OCI-LY3 (cell line): ENCODE results near the gene PRKAR1A.

Experiments
- H2AFZ ChIP-seq: fragments of 200-600, 300-600 bp; shearing (Covaris generic); 2 replicates; pipeline ENCODE4 v1.6.0; 2014; ENCODE audit warnings: antibody characterized with exemption, low read depth, low read length
- H3K27ac ChIP-seq: fragments of 200-600, 300-600 bp; sonication (generic); 2 replicates; pipeline ENCODE4 v1.5.1; 2014; ENCODE audit warnings: mild to moderate bottlenecking, low read length, moderate library complexity, mixed read lengths
- H3K27me3 ChIP-seq: fragments of 200-600, 300-600 bp; sonication (generic); 2 replicates; pipeline ENCODE4 v1.6.1; 2014; ENCODE audit warnings: low read depth, low read length, mixed read lengths
- H3K36me3 ChIP-seq: fragments of 200-600, 300-600 bp; sonication (generic); replicated peaks from 2 replicates; pipeline ENCODE3; 2014; ENCODE audit warnings: low read depth, low read length, mixed read lengths
- H3K4me1 ChIP-seq: fragments of 300-600, 200-600 bp; sonication (generic); 2 replicates; pipeline ENCODE4 v1.6.1; 2014; ENCODE audit warnings: low read length, mixed read lengths
- H3K4me2 ChIP-seq: fragments of 200-600, 300-600 bp; sonication (generic); 2 replicates; pipeline ENCODE4 v1.6.1; 2014; ENCODE audit warnings: low read length, mixed read lengths
- H3K4me3 ChIP-seq: fragments of 300-600, 200-600 bp; sonication (generic); 2 replicates; pipeline ENCODE4 v1.5.1; 2014; ENCODE audit warnings: antibody characterized with exemption, mild to moderate bottlenecking, low read length, moderate library complexity
- H3K79me2 ChIP-seq: fragments of 300-600, 200-600 bp; shearing (Covaris generic); 2 replicates; pipeline ENCODE4 v1.6.1; 2014; ENCODE audit warnings: mild to moderate bottlenecking, low read length, mixed read lengths
- H3K9ac ChIP-seq: fragments of 300-600, 200-600 bp; shearing (Covaris generic); 2 replicates; pipeline ENCODE4 v1.6.0; 2014; ENCODE audit warnings: mild to moderate bottlenecking, low read length, moderate library complexity
- H3K9me3 ChIP-seq: fragments of 200-600, 300-600 bp; shearing (Covaris generic); 2 replicates; pipeline ENCODE4 v1.6.1; 2014; ENCODE audit warnings: low read length, mixed read lengths; ENCODE audit not compliant: insufficient read depth
- H4K20me1 ChIP-seq: fragments of 200-600, 300-600 bp; sonication (generic); 2 replicates; pipeline ENCODE4 v1.6.1; 2016; ENCODE audit warnings: low read length, mixed read lengths; ENCODE audit not compliant: insufficient read depth
- EZH2phosphoT487 ChIP-seq: fragments of 200-600 bp; shearing (Covaris generic); IDR thresholded peaks from 2 replicates; pipeline ENCODE4 v1.6.1; 2018; ENCODE audit warnings: antibody characterized with exemption, mixed run types, low read depth
- TF ChIP-seq, protein P1 (sequence below): fragments of 200-600, 300-600 bp; sonication (generic); IDR thresholded peaks from 2 replicates; pipeline ENCODE4 v1.5.1; 2014; ENCODE audit warnings: antibody characterized with exemption, low read length, low read depth

PRKAR1A gene

DNA sequence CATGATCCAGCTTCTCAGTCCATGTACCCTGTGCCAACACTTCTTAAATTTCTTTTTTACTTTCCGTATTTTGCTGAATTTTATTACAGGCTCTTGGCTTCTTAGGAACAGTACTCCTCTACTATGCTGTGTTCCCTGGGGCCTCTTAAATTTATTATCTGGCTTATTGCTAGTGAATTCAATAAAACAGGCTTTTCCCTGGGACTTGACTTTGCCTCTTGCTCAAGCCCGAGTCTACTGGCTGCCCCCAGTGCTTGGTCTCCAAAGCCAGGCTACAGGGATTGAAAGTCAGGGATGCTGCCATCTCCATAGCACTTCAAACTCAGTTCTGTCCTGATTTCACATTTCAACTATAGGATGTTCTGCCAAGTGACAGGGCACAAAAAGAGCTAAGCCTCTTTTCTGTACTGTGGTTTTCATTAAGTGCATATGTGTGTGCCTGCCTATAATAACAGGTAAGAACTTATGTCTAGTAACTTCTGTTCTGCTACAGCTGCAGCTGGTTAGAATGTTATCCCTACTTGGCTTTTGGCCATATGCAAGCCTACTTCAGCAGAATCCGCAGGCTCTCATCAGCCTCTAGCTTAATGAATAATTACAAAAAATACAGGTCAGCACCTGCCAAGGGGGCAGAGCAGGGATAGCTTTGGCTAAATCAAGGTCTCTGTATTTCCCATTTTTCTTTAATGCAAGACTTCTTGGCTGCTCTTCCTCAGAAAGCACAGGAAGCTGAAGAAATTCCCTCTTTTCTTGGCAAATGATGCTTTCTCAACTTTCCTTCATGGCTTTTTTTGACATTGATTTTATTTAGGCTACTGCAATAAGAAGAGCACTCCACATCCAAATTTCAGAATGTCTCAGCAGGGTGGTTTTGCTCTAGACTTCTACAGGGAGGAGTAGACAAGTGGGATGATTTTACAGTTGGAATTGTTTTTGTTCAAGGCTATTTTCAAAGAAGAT is 80.7 kb downstream of the PRKAR1A start:
- Histone ChIP-seq H3K4me1 (no peaks in the 10 kb centered on the region), H2AFZ (no peak overlapping the region), H4K20me1 (no peaks in the 10 kb centered on the region), H3K9me3 (no peaks in the 10 kb centered on the region), H3K4me2 (no peak overlapping the region), H3K79me2 (no peaks in the 10 kb centered on the region), H3K9ac (no peak overlapping the region), H3K27me3 (peaks cover 17% of the 10 kb centered on the region), H3K27ac (no peak overlapping the region), H3K4me3 (no peak overlapping the region), H3K36me3 (no peaks in the 10 kb centered on the region)
- TF ChIP-seq EZH2phosphoT487: no peak

DNA sequence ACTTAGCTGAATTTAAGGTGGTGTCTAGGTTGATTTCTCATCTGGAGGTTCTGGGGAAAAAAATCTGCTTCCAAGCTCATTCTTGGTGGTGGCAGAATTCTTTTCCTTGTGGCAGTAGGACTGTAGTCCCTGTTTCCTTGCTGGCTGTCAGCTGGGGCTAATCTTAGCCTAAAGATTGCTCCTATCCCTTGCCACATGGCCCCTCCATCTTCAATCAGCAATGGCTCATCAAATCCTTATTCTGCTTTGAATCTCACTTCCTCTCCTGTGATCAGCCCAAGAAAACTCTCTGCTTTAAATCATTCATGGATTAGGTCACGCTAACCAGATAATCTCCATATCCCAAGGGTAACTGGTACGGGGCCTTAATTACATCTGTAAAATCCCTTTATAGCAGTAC is 82.3 kb downstream of the PRKAR1A start:
- no peak overlapping the region for H3K27ac ChIP-seq
- H3K9ac ChIP-seq: no peak overlapping the region
- no peaks in the 10 kb centered on the region for H3K4me1 ChIP-seq
- H3K27me3 ChIP-seq: peaks cover 17% of the 10 kb centered on the region
- H3K4me2 ChIP-seq: no peak overlapping the region
- H3K79me2 ChIP-seq: no peaks in the 10 kb centered on the region
- no peaks in the 10 kb centered on the region for H3K36me3 ChIP-seq
- H3K9me3 ChIP-seq: no peaks in the 10 kb centered on the region
- no peak overlapping the region for H3K4me3 ChIP-seq
- no peak overlapping the region for H2AFZ ChIP-seq
- TF ChIP-seq, protein P1, sequence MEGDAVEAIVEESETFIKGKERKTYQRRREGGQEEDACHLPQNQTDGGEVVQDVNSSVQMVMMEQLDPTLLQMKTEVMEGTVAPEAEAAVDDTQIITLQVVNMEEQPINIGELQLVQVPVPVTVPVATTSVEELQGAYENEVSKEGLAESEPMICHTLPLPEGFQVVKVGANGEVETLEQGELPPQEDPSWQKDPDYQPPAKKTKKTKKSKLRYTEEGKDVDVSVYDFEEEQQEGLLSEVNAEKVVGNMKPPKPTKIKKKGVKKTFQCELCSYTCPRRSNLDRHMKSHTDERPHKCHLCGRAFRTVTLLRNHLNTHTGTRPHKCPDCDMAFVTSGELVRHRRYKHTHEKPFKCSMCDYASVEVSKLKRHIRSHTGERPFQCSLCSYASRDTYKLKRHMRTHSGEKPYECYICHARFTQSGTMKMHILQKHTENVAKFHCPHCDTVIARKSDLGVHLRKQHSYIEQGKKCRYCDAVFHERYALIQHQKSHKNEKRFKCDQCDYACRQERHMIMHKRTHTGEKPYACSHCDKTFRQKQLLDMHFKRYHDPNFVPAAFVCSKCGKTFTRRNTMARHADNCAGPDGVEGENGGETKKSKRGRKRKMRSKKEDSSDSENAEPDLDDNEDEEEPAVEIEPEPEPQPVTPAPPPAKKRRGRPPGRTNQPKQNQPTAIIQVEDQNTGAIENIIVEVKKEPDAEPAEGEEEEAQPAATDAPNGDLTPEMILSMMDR: no peak
- no peak for TF ChIP-seq EZH2phosphoT487
- H4K20me1 ChIP-seq: no peaks in the 10 kb centered on the region

GRCh38 chr17:68595496-68595895 is 83.3 kb downstream of the PRKAR1A start:
- Histone ChIP-seq H2AFZ (no peak overlapping the region), H3K4me1 (no peaks in the 10 kb centered on the region), H3K79me2 (no peaks in the 10 kb centered on the region), H3K9me3 (no peaks in the 10 kb centered on the region), H3K27me3 (peaks cover 17% of the 10 kb centered on the region), H3K27ac (no peak overlapping the region), H3K4me3 (no peak overlapping the region), H3K36me3 (no peaks in the 10 kb centered on the region), H4K20me1 (no peaks in the 10 kb centered on the region), H3K9ac (no peak overlapping the region), H3K4me2 (no peak overlapping the region)
- no peak for TF ChIP-seq EZH2phosphoT487
- TF ChIP-seq, protein P1: no peak

DNA sequence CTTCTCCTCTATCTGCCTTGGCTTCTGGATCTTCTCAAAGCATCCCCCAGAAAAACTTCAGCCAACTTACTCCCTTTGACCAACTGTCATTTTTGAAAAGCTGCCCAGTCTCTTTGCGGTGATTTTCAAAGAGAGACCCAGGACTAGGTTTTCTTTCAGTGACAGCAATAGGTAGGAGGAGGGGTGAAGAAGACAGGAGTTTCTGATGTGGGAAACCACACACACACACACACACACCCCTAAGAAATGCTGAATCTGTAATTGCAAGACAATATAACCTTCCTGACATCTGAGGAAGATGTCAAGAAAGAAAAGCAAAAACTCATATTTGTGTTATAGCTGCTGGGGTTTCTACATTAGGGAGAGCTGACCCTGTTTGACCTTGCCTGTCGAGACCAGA is 83.8 kb downstream of the PRKAR1A start:
- no peaks in the 10 kb centered on the region for H3K4me1 ChIP-seq
- H3K27me3 ChIP-seq: peaks cover 17% of the 10 kb centered on the region
- no peak overlapping the region for H3K4me3 ChIP-seq
- H4K20me1 ChIP-seq: no peaks in the 10 kb centered on the region
- H3K79me2 ChIP-seq: no peaks in the 10 kb centered on the region
- TF ChIP-seq, protein P1: no peak
- no peak for TF ChIP-seq EZH2phosphoT487
- no peaks in the 10 kb centered on the region for H3K9me3 ChIP-seq
- no peak overlapping the region for H3K27ac ChIP-seq
- no peak overlapping the region for H3K4me2 ChIP-seq
- no peak overlapping the region for H3K9ac ChIP-seq
- H3K36me3 ChIP-seq: no peaks in the 10 kb centered on the region
- no peak overlapping the region for H2AFZ ChIP-seq
